Liver (tissue), 9 donors: ENCODE data around the gene C6orf89. TPM values are rescaled to one million over a fixed set of nuclear protein-coding genes. Genes with fewer than 3 reads are reported as not detected.

Source experiments
- DNase-seq: peaks from one replicate; pipeline ENCODE4 v3.0.0-alpha.2; 2017; ENCODE audit warnings: low spot score
- H3K27ac ChIP-seq, 2 donors: one replicate each; pipeline ENCODE4 v1.7.0; 2013; ENCODE audit warnings: inconsistent platforms in 2 of 2, low read length in 2 of 2, control low read depth in 1 of 2, low read depth in 1 of 2, mild to moderate bottlenecking in 1 of 2
- H3K27me3 ChIP-seq, 4 donors: one replicate each; pipeline versions ENCODE4 v1.6.1 to v1.7.0; 2013; ENCODE audit warnings: low read length in 3 of 4, inconsistent platforms in 1 of 4, mild to moderate bottlenecking in 1 of 4, moderate library complexity in 1 of 4; ENCODE audit not compliant: control insufficient read depth in 4 of 4, insufficient read depth in 4 of 4
- H3K36me3 ChIP-seq, 4 donors: one replicate each; pipeline versions ENCODE4 v1.6.1 to v1.7.0; 2013; ENCODE audit warnings: low read length in 3 of 4, mild to moderate bottlenecking in 3 of 4, low read depth in 1 of 4, moderate library complexity in 1 of 4; ENCODE audit not compliant: control insufficient read depth in 4 of 4, insufficient read depth in 3 of 4
- H3K4me1 ChIP-seq, 4 donors: one replicate each; pipeline versions ENCODE4 v1.6.1 to v1.7.0; 2013; ENCODE audit warnings: low read length in 3 of 4, mild to moderate bottlenecking in 3 of 4, moderate library complexity in 1 of 4; ENCODE audit not compliant: control insufficient read depth in 4 of 4, insufficient read depth in 4 of 4
- H3K4me3 ChIP-seq, 3 donors: one replicate each; pipeline versions ENCODE4 v1.6.1 to v1.7.0; 2013; ENCODE audit warnings: low read length in 3 of 3, control low read depth in 1 of 3, low read depth in 1 of 3, mild to moderate bottlenecking in 1 of 3
- H3K9ac ChIP-seq, 2 donors: one replicate each; pipeline ENCODE4 v1.7.0; 2013; ENCODE audit warnings: low read length in 2 of 2, mild to moderate bottlenecking in 2 of 2, moderate library complexity in 2 of 2, control low read depth in 1 of 2, low read depth in 1 of 2
- H3K9me3 ChIP-seq, 4 donors: one replicate each; pipeline versions ENCODE4 v1.6.1 to v1.7.0; 2013; ENCODE audit warnings: low read length in 3 of 4; ENCODE audit not compliant: control insufficient read depth in 4 of 4
- CTCF ChIP-seq: fragments of 150-350 bp; IDR thresholded peaks from 2 replicates; pipeline ENCODE4 v1.5.1; 2017; ENCODE audit warnings: improper control_type of control experiment, low read depth, low read length; ENCODE audit not compliant: missing input control
- EGR1 ChIP-seq, 2 donors: IDR thresholded peaks; 2 replicates each; pipeline ENCODE4 v1.6.1; 2016 to 2018; ENCODE audit warnings: antibody characterized with exemption in 2 of 2, low read depth in 2 of 2
- FOXA1 ChIP-seq: IDR thresholded peaks from 2 replicates; pipeline ENCODE4 v1.6.1; 2016; ENCODE audit warnings: antibody characterized with exemption
- FOXA2 ChIP-seq: IDR thresholded peaks from 2 replicates; pipeline ENCODE4 v1.6.1; 2016; ENCODE audit warnings: antibody characterized with exemption
- GABPA ChIP-seq, 2 donors: IDR thresholded peaks in 1 of 2; conservative IDR thresholded peaks in 1 of 2; 2 replicates each; pipeline ENCODE4 v1.6.1; 2016; ENCODE audit warnings: antibody characterized with exemption in 2 of 2, mild to moderate bottlenecking in 1 of 2, moderate library complexity in 1 of 2
- HNF4A ChIP-seq, 2 donors: conservative IDR thresholded peaks; 2 replicates each; pipeline ENCODE4 v1.6.1; 2016; ENCODE audit warnings: antibody characterized with exemption in 2 of 2, mild to moderate bottlenecking in 2 of 2
- HNF4G ChIP-seq: IDR thresholded peaks from 2 replicates; pipeline ENCODE4 v1.6.1; 2016; ENCODE audit warnings: antibody characterized with exemption
- JUND ChIP-seq, 2 donors: IDR thresholded peaks; 2 replicates each; pipeline ENCODE4 v1.6.1; 2016; ENCODE audit warnings: antibody characterized with exemption in 2 of 2
- NR2F2 ChIP-seq: IDR thresholded peaks from 2 replicates; pipeline ENCODE4 v1.6.1; 2016; ENCODE audit warnings: antibody characterized with exemption
- RAD21 ChIP-seq, 2 donors: IDR thresholded peaks; 2 replicates each; pipeline ENCODE4 v1.6.1; 2016; ENCODE audit warnings: antibody characterized with exemption in 2 of 2, mild to moderate bottlenecking in 2 of 2
- REST ChIP-seq: IDR thresholded peaks from 2 replicates; pipeline ENCODE4 v1.6.1; 2016; ENCODE audit warnings: antibody characterized with exemption, mild to moderate bottlenecking
- RXRA ChIP-seq, 2 donors: IDR thresholded peaks; 2 replicates each; pipeline ENCODE4 v1.6.1; 2017 to 2018; ENCODE audit warnings: antibody characterized with exemption in 2 of 2, mild to moderate bottlenecking in 1 of 2
- SP1 ChIP-seq: IDR thresholded peaks from 2 replicates; pipeline ENCODE4 v1.6.1; 2018; ENCODE audit warnings: antibody characterized with exemption, mild to moderate bottlenecking
- TAF1 ChIP-seq: conservative IDR thresholded peaks from 2 replicates; pipeline ENCODE4 v1.6.1; 2016; ENCODE audit warnings: antibody characterized with exemption, mild to moderate bottlenecking
- YY1 ChIP-seq: IDR thresholded peaks from 2 replicates; pipeline ENCODE4 v1.6.1; 2016; ENCODE audit warnings: antibody characterized with exemption, mild to moderate bottlenecking
- WGBS: extraction: QIAGEN DNeasy Blood & Tissue Kit; methylation state at CpG from one replicate; pipeline ENCODE4 v1.1.7; 2013; 5-methylcytosine and 5-hydroxymethylcytosine counted together
- polyA plus RNA-seq, 2 donors: library from polyadenylated mRNA; stranded (reverse) in 1 of 2; unstranded in 1 of 2; fragments of 200-250 nt in 1 of 2; fragments of >200 nt in 1 of 2; fragmentation: Nextera tagmentation in 1 of 2; extraction: Ambion mirVana in 1 of 2; gene quantifications; one replicate each; pipeline versions ENCODE4 v1.2.1 to v1.2.3, GENCODE V29; 2013 to 2015
- total RNA-seq, 2 donors: library from RNA; depleted of rRNA; stranded (reverse); fragments of >200 nt; gene quantifications; one replicate each; pipeline ENCODE4 v1.2.3, GENCODE V29; 2014
- TF ChIP-seq, protein P1 (sequence below): IDR thresholded peaks from 2 replicates; pipeline ENCODE4 v1.6.1; 2016; ENCODE audit warnings: antibody characterized with exemption
- TF ChIP-seq, protein P2 (sequence below): IDR thresholded peaks from 2 replicates; pipeline ENCODE4 v1.6.1; 2016; ENCODE audit warnings: antibody characterized with exemption
- TF ChIP-seq, protein P3 (sequence below): IDR thresholded peaks from 2 replicates; pipeline ENCODE4 v1.6.1; 2016; ENCODE audit warnings: antibody characterized with exemption
- donor health status: healthy.
- donor health status: healthy.
- donor health status: healthy.
- donor health status: healthy.
- donor health status: healthy.

C6orf89 gene
- total and polyA plus RNA-seq, 4 donors = 14.0 to 27.2 (median 21.0) TPM

- no peak for DNase-seq
- no peak overlapping the region for H3K4me3 ChIP-seq
- TF ChIP-seq NR2F2 (no peak), SP1 (no peak), EGR1 (IDR thresholded peaks at IDR 0.05; ENCODE audit: low read depth in 2 of 2) (no peak), RXRA (IDR thresholded peaks at IDR 0.05) (no peak), FOXA2 (no peak), GABPA (IDR thresholded peaks at IDR 0.05 in 1 of 2, conservative IDR thresholded peaks at IDR 0.05 in 1 of 2) (no peak), CTCF (no peak), YY1 (no peak), HNF4G (no peak), JUND (IDR thresholded peaks at IDR 0.05) (no peak), FOXA1 (no peak), REST (no peak), RAD21 (IDR thresholded peaks at IDR 0.05) (no peak), TAF1 (no peak), HNF4A (conservative IDR thresholded peaks at IDR 0.05) (no peak)
- TF ChIP-seq, protein P1, sequence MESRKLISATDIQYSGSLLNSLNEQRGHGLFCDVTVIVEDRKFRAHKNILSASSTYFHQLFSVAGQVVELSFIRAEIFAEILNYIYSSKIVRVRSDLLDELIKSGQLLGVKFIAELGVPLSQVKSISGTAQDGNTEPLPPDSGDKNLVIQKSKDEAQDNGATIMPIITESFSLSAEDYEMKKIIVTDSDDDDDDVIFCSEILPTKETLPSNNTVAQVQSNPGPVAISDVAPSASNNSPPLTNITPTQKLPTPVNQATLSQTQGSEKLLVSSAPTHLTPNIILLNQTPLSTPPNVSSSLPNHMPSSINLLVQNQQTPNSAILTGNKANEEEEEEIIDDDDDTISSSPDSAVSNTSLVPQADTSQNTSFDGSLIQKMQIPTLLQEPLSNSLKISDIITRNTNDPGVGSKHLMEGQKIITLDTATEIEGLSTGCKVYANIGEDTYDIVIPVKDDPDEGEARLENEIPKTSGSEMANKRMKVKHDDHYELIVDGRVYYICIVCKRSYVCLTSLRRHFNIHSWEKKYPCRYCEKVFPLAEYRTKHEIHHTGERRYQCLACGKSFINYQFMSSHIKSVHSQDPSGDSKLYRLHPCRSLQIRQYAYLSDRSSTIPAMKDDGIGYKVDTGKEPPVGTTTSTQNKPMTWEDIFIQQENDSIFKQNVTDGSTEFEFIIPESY = no peak
- TF ChIP-seq, protein P2, sequence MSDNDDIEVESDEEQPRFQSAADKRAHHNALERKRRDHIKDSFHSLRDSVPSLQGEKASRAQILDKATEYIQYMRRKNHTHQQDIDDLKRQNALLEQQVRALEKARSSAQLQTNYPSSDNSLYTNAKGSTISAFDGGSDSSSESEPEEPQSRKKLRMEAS = no peak
- TF ChIP-seq, protein P3, sequence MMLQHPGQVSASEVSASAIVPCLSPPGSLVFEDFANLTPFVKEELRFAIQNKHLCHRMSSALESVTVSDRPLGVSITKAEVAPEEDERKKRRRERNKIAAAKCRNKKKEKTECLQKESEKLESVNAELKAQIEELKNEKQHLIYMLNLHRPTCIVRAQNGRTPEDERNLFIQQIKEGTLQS = no peak
- H3K9ac ChIP-seq = no peak overlapping the region
- no peaks in the 10 kb centered on the region for H3K9me3 ChIP-seq
- H3K27me3 ChIP-seq = no peaks in the 10 kb centered on the region
- 97% methylated on average over 4 of the region's 4 CpGs for WGBS
- no peak overlapping the region for H3K27ac ChIP-seq
- no peaks in the 10 kb centered on the region for H3K36me3 ChIP-seq
- H3K4me1 ChIP-seq = peaks cover 0 to 2% (median 0%) of the 10 kb centered on the region in 4 donors
These were observed 38.6 kb upstream of the C6orf89 start for GRCh38 chr6:36847152-36847551.
